ENCODE results near the gene BRICD5. TPM values are rescaled to one million over a fixed set of nuclear protein-coding genes. Genes with fewer than 3 reads are reported as not detected.

BRICD5 gene
- total RNA-seq, 1 donor from 2014 or later: 5.2 TPM

- Mint-ChIP-seq H3K36me3 (peaks cover 4% of the 10 kb centered on the region), H3K27me3 (ENCODE audit: insufficient read depth, low read depth) (peaks cover 8% of the 10 kb centered on the region), H3K9me3 (no peaks in the 10 kb centered on the region), H3K27ac (no peak overlapping the region), H3K4me3 (peak overlapping the region; percentile 91), H3K4me1 (peaks cover 21% of the 10 kb centered on the region)
- Histone ChIP-seq H3K4me2 (peak overlapping the region; percentile 73), H3K4me1 (peaks cover 11% of the 10 kb centered on the region), H3K9ac (no peak overlapping the region), H3K79me2 (ENCODE audit: low read depth) (peaks cover 32% of the 10 kb centered on the region), H3K4me3 (no peak overlapping the region), H3K27me3 (no peaks in the 10 kb centered on the region), H4K20me1 (ENCODE audit: low read depth) (peaks cover 25% of the 10 kb centered on the region), H3K27ac (no peak overlapping the region), H3K9me3 (ENCODE audit: low read depth) (no peaks in the 10 kb centered on the region), H2AFZ (replicated peaks) (no peak overlapping the region), H3F3A (ENCODE audit: low read depth) (peaks cover 41% of the 10 kb centered on the region), H3K36me3 (no peaks in the 10 kb centered on the region)
- DNase-seq (ENCODE audit: low spot score): no peak
- TF ChIP-seq EZH2phosphoT487 (IDR thresholded peaks at IDR 0.05) (no peak), EZH2 (IDR thresholded peaks at IDR 0.05) (no peak), CTCF (IDR thresholded peaks at IDR 0.05) (no peak)
These were observed 5.7 kb upstream of the BRICD5 start for GRCh38 chr16:2216330-2216729.

- H3K27me3 ChIP-seq: no peaks in the 10 kb centered on the region
- no peaks in the 10 kb centered on the region for H3K9me3 ChIP-seq (ENCODE audit: low read depth)
These were observed 4.0 kb upstream of the BRICD5 start, which contains the start of gene PGP for GRCh38 chr16:2214719-2214968. Gene PGP (minus strand): TSS chr16:2214840. CDS start chr16:2214777, 63 bp downstream.

GRCh38 chr16:2213817-2214718, 3.4 kb upstream of the BRICD5 start:
- DNase-seq (ENCODE audit: low spot score): peak; percentile 51
- Mint-ChIP-seq H3K36me3 (peaks cover 4% of the 10 kb centered on the region), H3K4me3 (peak overlapping the region; percentile 87), H3K4me1 (peaks cover 19% of the 10 kb centered on the region), H3K27ac (no peak overlapping the region), H3K27me3 (ENCODE audit: insufficient read depth, low read depth) (peaks cover 6% of the 10 kb centered on the region), H3K9me3 (no peaks in the 10 kb centered on the region)
- Histone ChIP-seq H3K4me1 (peaks cover 11% of the 10 kb centered on the region), H4K20me1 (ENCODE audit: low read depth) (peaks cover 40% of the 10 kb centered on the region), H3K79me2 (ENCODE audit: low read depth) (peaks cover 32% of the 10 kb centered on the region), H3K27ac (peak overlapping the region; percentile 90), H3K36me3 (no peaks in the 10 kb centered on the region), H3K27me3 (no peaks in the 10 kb centered on the region), H3K4me2 (peak overlapping the region; percentile 93), H3K4me3 (peak overlapping the region; percentile 99), H2AFZ (replicated peaks) (no peak overlapping the region), H3F3A (ENCODE audit: low read depth) (peaks cover 47% of the 10 kb centered on the region), H3K9me3 (ENCODE audit: low read depth) (no peaks in the 10 kb centered on the region), H3K9ac (peak overlapping the region; percentile 92)
- TF ChIP-seq EZH2 (IDR thresholded peaks at IDR 0.05): no peak
- no peak for TF ChIP-seq EZH2phosphoT487 (IDR thresholded peaks at IDR 0.05)
- TF ChIP-seq CTCF (IDR thresholded peaks at IDR 0.05): peak; percentile 7

More at GRCh38 chr16:2214719-2214968, 4.0 kb upstream of the BRICD5 start, which contains the start of gene PGP:
- peaks cover 19% of the 10 kb centered on the region for H3K4me1 Mint-ChIP-seq
- H2AFZ ChIP-seq (replicated peaks): no peak within 1 kb of the TSS
- H3K79me2 ChIP-seq (ENCODE audit: low read depth): peaks cover 32% of the 10 kb centered on the region
- H3K4me2 ChIP-seq: peak within 1 kb of the TSS; percentile 93
- peaks cover 37% of the 10 kb centered on the region for H4K20me1 ChIP-seq (ENCODE audit: low read depth)
- H3K4me1 ChIP-seq: peaks cover 11% of the 10 kb centered on the region
- H3F3A ChIP-seq (ENCODE audit: low read depth): peaks cover 47% of the 10 kb centered on the region
- no peak for TF ChIP-seq CTCF (IDR thresholded peaks at IDR 0.05)
- TF ChIP-seq EZH2 (IDR thresholded peaks at IDR 0.05): no peak
- no peak for TF ChIP-seq EZH2phosphoT487 (IDR thresholded peaks at IDR 0.05)
- H3K27ac Mint-ChIP-seq: peak within 1 kb of the TSS; percentile 94
- H3K36me3 Mint-ChIP-seq: peaks cover 4% of the 10 kb centered on the region
- peak within 1 kb of the TSS; percentile 99 for H3K4me3 ChIP-seq
- H3K9me3 Mint-ChIP-seq: no peaks in the 10 kb centered on the region
- H3K9ac ChIP-seq: peak within 1 kb of the TSS; percentile 92
- peaks cover 6% of the 10 kb centered on the region for H3K27me3 Mint-ChIP-seq (ENCODE audit: insufficient read depth, low read depth)
- peak within 1 kb of the TSS; percentile 91 for H3K4me3 Mint-ChIP-seq
- no peaks in the 10 kb centered on the region for H3K36me3 ChIP-seq
- H3K27ac ChIP-seq: peak within 1 kb of the TSS; percentile 95
- no peak for DNase-seq (ENCODE audit: low spot score)
